GM18951 (cell line): ENCODE data around the gene PAX1.

Experiments
- POLR2A ChIP-seq: IDR thresholded peaks from 4 replicates; pipeline ENCODE4 v1.6.1; 2011; ENCODE audit warnings: mild to moderate bottlenecking; ENCODE audit not compliant: insufficient read length, insufficient read depth; ENCODE audit errors: extremely low read depth
- in situ Hi-C: fragments of 300-500 bp; cut with MboI; formaldehyde crosslinking; loops from one replicate; pipeline ENCODE4 v1.12.0; 2022; ENCODE audit warnings: low sequenced_read_pairs, mixed read lengths, inconsistent platforms; ENCODE audit not compliant: unreplicated experiment

The PAX1 gene

DNA sequence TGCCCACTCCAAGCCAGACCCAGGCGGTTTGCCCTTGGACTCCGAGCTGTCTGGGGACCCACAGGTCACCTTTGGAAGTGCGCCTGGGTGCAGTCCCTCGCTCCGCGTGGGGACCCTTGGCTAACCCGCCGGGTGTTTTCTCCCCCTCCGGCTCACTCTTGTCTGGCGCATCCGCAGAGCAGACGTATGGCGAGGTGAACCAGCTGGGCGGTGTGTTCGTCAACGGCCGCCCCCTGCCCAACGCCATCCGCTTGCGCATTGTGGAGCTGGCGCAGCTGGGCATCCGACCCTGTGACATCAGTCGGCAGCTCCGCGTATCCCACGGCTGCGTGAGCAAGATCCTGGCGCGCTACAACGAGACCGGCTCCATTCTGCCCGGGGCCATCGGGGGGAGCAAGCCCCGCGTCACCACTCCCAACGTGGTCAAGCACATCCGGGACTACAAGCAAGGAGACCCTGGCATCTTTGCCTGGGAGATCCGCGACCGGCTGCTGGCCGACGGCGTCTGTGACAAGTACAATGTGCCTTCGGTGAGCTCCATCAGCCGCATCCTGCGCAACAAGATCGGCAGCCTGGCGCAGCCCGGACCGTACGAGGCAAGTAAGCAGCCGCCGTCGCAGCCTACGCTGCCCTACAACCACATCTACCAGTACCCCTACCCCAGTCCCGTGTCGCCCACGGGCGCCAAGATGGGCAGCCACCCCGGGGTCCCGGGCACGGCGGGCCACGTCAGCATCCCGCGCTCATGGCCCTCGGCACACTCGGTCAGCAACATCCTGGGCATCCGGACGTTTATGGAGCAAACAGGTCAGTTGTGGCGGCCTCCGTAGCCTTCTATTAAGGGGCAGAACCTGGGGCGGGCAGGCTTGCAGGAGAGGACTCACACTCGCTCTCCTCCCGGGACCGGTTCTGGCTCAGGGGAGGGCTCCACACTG is 1.1 kb downstream of the PAX1 start:
- TF ChIP-seq POLR2A = no peak
- in situ Hi-C loops = loop anchor here (25.0 kb wide), 1 partner anchor 856 kb away; no protein-coding TSS in a partner anchor

DNA sequence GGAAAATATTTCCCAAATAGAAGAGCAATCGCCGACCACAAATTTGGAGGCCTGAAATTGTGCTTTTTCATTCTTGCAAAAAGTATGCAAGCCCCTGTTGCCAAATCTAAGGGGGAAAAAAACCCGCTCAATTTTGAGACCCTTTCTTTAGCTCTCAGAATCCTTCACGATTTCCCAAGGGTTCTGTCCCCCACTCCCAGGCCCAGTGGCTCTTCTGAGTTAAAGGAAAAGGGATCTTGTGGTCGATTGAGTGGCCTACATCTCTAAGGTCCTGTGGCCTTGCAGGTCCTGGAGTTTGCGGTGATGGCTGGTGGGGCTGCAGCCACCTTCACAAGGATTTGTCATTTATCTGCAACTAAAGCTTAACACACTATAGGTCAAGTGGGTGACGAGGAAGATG is 1.8 kb downstream of the PAX1 start:
- TF ChIP-seq POLR2A = no peak
- in situ Hi-C loops = loop anchor here (25.0 kb wide), 1 partner anchor 855 kb away; no protein-coding TSS in a partner anchor

DNA sequence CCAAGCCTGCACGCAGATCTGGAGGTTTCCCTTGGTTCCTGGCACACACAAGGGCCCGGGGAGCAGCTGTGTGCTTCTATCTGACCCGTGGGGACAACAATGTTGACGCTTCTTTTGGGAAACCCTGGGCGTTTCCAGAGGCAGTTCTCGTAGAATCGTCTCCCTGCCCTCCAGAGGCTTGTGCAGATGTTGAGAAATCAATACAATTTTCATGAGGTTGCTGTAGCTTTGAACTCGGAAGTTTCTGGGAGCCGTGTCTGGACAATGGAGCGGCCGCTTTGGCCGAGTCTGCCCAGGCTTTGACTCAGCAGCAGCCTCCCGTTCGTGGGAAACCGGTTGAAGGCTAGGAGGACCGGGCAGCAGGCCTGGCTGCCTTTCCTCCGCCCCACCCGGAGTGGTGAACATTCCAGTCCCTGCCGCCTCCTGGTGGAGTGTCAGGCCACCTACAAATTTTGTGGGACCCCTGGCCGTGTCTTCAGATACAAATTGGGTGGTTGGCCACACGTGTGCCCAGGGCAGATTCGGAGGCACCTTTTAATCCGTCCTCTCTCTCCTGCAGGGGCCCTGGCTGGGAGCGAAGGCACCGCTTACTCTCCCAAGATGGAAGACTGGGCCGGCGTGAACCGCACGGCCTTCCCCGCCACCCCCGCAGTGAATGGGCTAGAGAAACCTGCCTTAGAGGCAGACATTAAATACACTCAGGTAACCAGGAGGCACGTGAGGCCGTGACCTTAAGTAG is 2.7 kb downstream of the PAX1 start:
- no peak for TF ChIP-seq POLR2A
- in situ Hi-C loops = loop anchor here (25.0 kb wide), 1 partner anchor 854 kb away; no protein-coding TSS in a partner anchor

DNA sequence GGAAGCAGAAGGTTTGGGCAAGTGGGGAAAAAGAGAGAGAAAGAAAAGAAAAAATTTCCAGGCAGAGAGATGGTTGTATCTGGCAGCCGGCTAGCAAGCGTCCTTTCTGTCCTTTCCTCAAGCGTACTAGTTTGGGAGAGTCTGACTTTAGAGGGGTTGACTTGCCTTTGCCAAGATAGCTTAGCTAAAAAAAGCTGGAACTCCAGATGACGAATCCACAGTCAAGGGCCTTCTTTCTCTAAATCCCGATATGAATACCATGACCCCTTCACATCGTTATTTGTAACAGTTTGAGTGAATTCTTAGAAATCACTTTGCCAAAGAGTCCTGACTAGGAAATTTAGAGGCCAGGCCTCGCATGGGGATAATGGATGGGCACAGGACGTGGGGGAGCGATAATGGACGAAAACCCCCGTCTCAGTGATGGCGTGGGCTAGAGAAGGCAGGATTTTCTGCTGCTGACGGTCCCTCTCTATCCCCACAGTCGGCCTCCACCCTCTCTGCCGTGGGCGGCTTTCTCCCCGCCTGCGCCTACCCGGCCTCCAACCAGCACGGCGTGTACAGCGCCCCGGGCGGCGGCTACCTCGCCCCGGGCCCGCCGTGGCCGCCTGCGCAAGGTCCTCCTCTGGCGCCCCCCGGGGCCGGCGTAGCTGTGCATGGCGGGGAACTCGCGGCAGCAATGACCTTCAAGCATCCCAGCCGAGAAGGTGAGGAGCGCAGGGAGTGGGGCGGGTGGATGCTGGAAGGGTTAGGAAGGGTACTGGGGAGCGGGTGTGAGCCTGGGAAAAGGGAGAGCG is 3.5 kb downstream of the PAX1 start:
- no peak for TF ChIP-seq POLR2A
- in situ Hi-C loops = loop anchor here (25.0 kb wide), 1 partner anchor 853 kb away; no protein-coding TSS in a partner anchor

DNA sequence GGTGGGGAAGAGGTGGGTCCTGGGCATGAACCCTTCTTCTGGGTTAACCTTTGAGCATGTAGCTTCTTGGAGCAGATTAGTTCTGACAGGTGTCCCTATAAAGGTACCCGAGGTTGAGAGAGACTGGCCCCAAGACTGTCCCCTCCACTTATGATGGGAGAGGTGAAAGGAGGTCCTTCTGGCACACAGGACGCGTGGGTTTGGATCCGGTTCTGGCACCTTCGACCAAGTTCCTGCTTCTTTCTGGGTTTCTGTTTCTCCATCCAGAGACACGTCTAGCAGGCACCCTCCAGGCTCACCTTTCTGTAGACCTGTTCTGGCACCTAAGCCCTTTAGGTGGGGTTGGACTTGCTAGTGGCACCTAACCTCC is 4.1 kb downstream of the PAX1 start:
- in situ Hi-C loops = loop anchor here (25.0 kb wide), 1 partner anchor 853 kb away; no protein-coding TSS in a partner anchor
- TF ChIP-seq POLR2A = no peak

DNA sequence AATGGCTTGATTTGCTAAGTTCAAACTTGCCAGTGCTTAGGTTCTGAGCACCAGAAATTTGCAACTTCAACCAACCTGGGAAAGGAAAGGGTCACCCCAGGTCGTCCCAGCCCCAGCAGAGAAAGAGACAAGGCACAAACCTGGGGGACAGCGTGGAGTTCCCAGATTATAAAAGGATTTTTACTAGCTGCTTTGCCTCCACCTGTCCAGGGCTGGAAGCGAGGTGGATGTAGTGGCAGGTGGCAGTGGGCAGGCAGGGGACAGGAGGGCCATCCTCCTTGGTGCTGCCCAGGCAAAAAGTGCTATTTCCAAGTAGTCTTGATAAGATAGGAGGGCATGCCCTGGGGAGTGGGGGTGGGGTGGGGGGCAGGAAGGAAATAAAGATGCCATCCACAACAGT is 4.9 kb downstream of the PAX1 start:
- TF ChIP-seq POLR2A = no peak
- in situ Hi-C loops = loop anchor here (25.0 kb wide), 1 partner anchor 852 kb away; no protein-coding TSS in a partner anchor

DNA sequence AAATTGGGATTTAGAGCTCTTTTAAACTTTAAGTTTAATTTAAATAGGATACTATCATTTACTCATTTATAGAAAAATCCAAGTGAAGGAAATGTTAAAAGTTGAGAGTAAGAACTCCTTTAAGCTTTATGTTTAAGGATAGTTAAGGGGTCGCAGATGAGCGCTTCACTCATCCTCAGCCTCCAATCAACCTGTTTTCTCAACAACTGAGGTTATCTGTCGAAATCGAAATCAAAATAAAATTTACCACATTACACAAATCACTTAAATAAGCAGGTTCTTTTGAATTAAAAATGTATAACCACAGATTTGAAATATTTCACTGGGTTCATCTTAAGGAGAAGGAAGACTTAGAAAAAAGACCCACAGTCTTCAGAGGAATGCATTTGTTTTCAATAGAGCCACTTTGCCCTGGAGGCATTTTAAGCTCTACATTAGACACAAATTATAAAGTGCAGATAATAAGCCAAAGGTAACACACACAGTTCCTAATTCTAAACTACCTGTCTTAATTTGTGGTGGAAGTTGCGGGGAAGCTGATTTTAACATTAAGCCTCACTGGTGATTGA is 5.5 kb downstream of the PAX1 start:
- in situ Hi-C loops = loop anchor here (25.0 kb wide), 1 partner anchor 851 kb away; no protein-coding TSS in a partner anchor
- TF ChIP-seq POLR2A = no peak

DNA sequence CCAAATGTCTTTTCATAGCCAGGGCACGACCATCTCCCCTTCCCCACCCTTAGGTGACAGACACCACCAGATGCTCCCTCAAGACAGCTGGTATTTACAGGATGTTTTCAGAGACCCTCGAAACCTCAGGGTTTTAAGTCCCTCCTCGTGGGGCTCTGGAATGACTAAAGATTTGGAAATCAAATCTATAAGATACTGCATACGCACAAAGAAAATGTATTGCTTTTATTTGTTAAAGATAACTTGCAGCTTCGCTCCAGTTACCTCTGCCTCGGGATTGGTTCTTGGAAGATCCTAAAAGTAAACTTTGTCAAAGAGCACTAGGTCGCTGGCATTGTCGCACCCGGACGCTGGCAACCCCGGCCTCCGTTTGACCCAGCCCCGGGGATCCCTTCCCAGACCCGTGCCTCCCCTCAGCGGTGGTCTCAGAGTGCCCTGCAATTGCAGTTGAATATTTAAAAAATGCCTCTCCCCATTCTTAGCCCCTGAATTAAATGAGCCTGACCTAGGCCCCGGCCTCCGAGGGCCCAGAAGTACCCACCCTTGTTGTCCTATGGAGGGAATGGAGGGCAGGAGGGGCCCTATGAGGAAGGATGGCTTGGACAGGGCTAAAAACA is 7.1 kb downstream of the PAX1 start:
- in situ Hi-C loops = loop anchor here (25.0 kb wide), 1 partner anchor 850 kb away; no protein-coding TSS in a partner anchor
- TF ChIP-seq POLR2A = no peak

DNA sequence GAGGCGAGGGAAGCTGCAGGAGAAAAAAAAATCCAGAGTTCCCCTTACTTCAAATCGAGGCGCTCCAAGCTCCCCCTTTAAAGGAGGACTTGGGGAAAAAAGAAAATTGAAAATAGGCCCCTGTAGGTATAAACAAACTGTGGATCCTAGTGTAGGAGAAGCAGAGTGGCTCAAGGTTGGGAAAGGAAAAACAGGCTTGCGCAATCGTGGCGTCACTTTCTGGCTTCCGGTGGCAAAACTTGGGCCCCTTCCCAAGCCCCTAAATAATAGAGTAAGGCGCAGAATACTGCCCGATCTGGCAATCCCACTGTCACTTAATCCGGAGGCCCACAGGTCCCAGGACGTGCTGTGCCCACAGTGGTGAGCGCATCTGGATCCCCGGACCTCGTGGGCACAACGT is 8.0 kb downstream of the PAX1 start:
- in situ Hi-C loops = loop anchor here (25.0 kb wide), 1 partner anchor 849 kb away; no protein-coding TSS in a partner anchor

DNA sequence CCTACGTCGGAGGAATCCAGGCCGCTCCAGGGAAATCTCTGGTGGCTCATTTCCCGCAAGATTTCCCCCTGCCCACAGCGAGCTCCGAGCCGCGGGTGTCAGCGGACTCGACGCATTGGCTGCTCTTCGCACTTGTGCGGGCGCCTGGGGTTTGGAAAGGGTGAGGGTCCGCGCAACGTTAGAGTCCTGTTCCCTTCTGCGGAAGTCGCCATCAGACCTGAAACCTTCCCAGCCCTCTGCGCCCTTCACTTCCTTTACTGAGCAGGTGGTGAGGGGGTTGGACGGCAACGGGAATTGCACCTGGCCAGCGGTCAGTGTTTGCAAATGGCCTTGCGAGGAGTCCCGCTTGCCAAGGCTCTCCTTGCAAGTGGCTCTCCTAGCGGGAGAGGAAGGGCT is 8.4 kb downstream of the PAX1 start:
- TF ChIP-seq POLR2A = no peak

More for the DNA sequence above, 8.0 kb downstream of the PAX1 start:
- TF ChIP-seq POLR2A = no peak

DNA sequence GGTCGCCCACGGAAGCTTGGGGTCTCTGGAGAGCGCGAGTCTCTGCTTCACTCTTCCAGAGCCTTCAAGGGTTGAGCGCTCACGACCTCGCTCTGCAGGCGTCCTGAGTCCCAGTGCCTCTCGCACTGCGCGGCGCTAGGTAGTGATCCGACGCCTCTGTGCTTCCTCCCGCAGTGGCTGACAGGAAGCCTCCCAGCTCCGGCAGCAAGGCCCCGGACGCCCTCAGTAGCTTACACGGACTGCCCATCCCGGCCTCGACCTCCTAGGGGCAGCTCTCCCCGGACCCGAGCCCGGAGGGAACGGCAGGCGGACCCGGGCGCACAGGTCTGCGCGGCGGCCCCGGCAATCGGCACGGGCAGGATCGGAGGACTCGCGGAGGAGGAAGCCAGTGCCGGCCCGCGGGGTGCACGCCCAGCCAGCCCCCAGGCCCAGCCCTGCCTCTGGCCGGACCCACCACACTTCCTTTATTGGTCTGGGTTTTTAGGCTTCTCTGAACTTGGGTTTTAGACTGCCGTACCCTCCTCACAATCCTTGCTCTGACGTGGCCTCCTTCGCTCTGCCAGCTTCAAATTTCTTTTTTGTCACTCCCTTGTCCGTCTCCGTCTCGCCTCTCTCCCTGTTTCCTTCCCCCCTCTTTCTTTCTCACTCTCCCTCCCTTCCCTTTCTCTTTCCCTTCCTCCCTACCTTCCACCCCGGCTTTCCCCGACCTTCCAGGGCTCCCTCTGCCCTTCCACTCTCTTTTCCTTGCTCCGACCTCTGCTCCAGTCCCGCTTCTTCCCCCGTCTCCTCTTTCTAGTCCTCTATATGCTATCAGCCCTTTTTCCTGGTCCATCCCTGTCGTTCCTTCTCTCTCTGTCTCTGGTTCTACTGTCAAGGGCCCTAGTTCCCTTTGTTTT is 9.1 kb downstream of the PAX1 start:
- in situ Hi-C loops = loop anchor here (25.0 kb wide), 1 partner anchor 848 kb away; no protein-coding TSS in a partner anchor

More for the DNA sequence above, 8.4 kb downstream of the PAX1 start:
- in situ Hi-C loops = loop anchor here (25.0 kb wide), 1 partner anchor 848 kb away; no protein-coding TSS in a partner anchor

More for the DNA sequence above, 9.1 kb downstream of the PAX1 start:
- TF ChIP-seq POLR2A = no peak
